OCI-M1 (cell line): ENCODE data around the gene FNDC3A.
A peak's percentile ranks its signal among the peaks of the same experiment; 100 is the strongest.

ENCODE experiments used
- DNase-seq: peaks from one replicate; lab custom pipeline; 2025; lab: John Stamatoyannopoulos, UW

FNDC3A gene

GRCh38 chr13:49253310-49253709, 277.6 kb downstream of the FNDC3A start:
- peak; percentile 41 for DNase-seq

GRCh38 chr13:49254007-49254406, 278.3 kb downstream of the FNDC3A start:
- DNase-seq, result peak; percentile 21

GRCh38 chr13:49256841-49257240, 281.1 kb downstream of the FNDC3A start:
- DNase-seq, result no peak

- peak; percentile 74 for DNase-seq
These were observed 282.5 kb downstream of the FNDC3A start for GRCh38 chr13:49258089-49258796.
